GM19372 (cell line): ENCODE measurements around the gene LRRN3.

Source experiments
- ATAC-seq: cut with Tn5 transposase; IDR thresholded peaks from one replicate; pipeline ENCODE4 v1.9.1; 2021; ENCODE audit warnings: mild to moderate bottlenecking, low read depth, moderate library complexity; ENCODE audit not compliant: unreplicated experiment

LRRN3 gene

GRCh38 chr7:111159426-111159825, 68.5 kb downstream of the LRRN3 start:
- no peak for ATAC-seq

GRCh38 chr7:111160297-111160696, 69.4 kb downstream of the LRRN3 start:
- no peak for ATAC-seq

GRCh38 chr7:111162692-111163091, 71.8 kb downstream of the LRRN3 start:
- ATAC-seq = no peak

- ATAC-seq = no peak
Measured at GRCh38 chr7:111164442-111164841, 73.5 kb downstream of the LRRN3 start.

- no peak for ATAC-seq
Measured at GRCh38 chr7:111168182-111168581, 77.3 kb downstream of the LRRN3 start.

GRCh38 chr7:111172564-111173257, 81.8 kb downstream of the LRRN3 start:
- ATAC-seq = no peak

GRCh38 chr7:111173528-111173927, 82.6 kb downstream of the LRRN3 start:
- ATAC-seq = no peak

- no peak for ATAC-seq
Measured at GRCh38 chr7:111173990-111174389, 83.1 kb downstream of the LRRN3 start.

GRCh38 chr7:111174510-111174909, 83.6 kb downstream of the LRRN3 start:
- no peak for ATAC-seq
